Lower lobe of right lung (tissue), 2 donors: ENCODE results near the gene PALLD. TPM values are rescaled to one million over a fixed set of nuclear protein-coding genes. Genes with fewer than 3 reads are reported as not detected.
"Not testable (repeated sequence)": the region's sequence is repeated elsewhere in the genome, so short reads cannot be mapped to it uniquely, and the experiment has no call there.

ENCODE experiments used
- ATAC-seq, 2 donors: fragments of 200-7000 bp; cut with Tn5 transposase; one replicate each; pipeline ENCODE4 v1.9.1; 2020 to 2022; ENCODE audit warnings: mild to moderate bottlenecking in 2 of 2, moderate library complexity in 2 of 2
- DNase-seq: peaks from one replicate; pipeline ENCODE4 v3.0.0-alpha.2; 2020
- H3K27ac ChIP-seq: fragments of 200-600 bp; one replicate; pipeline ENCODE4 v1.8.0; 2022
- H3K27me3 ChIP-seq: fragments of 200-600 bp; one replicate; pipeline ENCODE4 v1.8.0; 2022; ENCODE audit warnings: low read depth
- H3K36me3 ChIP-seq: fragments of 200-600 bp; one replicate; pipeline ENCODE4 v1.8.0; 2022; ENCODE audit warnings: mild to moderate bottlenecking
- H3K4me1 ChIP-seq: fragments of 200-600 bp; one replicate; pipeline ENCODE4 v1.8.0; 2022
- H3K4me3 ChIP-seq: fragments of 200-600 bp; one replicate; pipeline ENCODE4 v1.8.0; 2022; ENCODE audit warnings: mild to moderate bottlenecking
- H3K9me3 ChIP-seq: fragments of 200-600 bp; one replicate; pipeline ENCODE4 v1.8.0; 2022
- CTCF ChIP-seq: fragments of 200-600 bp; IDR thresholded peaks from one replicate; pipeline ENCODE4 v1.8.0; 2022; ENCODE audit warnings: antibody characterized with exemption, mild to moderate bottlenecking
- intact Hi-C: fragments of 100-400 bp; cut with DNase I; formaldehyde crosslinking; loops from one replicate; pipeline ENCODE4 v1.11.0; 2022
- total RNA-seq: library from RNA; stranded (reverse); fragmentation: NEBNext Ultra II Directional; extraction: Animal tissue kit (Norgen Biotek cat#: 25700); gene quantifications from one replicate; pipeline ENCODE4 v1.2.1, GENCODE V29; 2021
- donor health status: DM: no; HTN: yes; CAD: no; lungs with severe emphysema.

The PALLD gene
- total RNA-seq, 1 donor from 2014 or later = 91.9 TPM

GRCh38 chr4:168509786-168510185 is 12.9 kb downstream of the PALLD start:
- H3K36me3 ChIP-seq = no peaks in the 10 kb centered on the region
- no peaks in the 10 kb centered on the region for H3K27me3 ChIP-seq
- H3K4me1 ChIP-seq = no peaks in the 10 kb centered on the region
- no peak overlapping the region for H3K27ac ChIP-seq
- DNase-seq = no peak
- TF ChIP-seq CTCF = no peak
- intact Hi-C loops = no loop called here
- ATAC-seq = peak; percentile 41 to 72
- H3K9me3 ChIP-seq = no peaks in the 10 kb centered on the region
- H3K4me3 ChIP-seq = no peak overlapping the region

- Histone ChIP-seq H3K9me3 (no peaks in the 10 kb centered on the region), H3K36me3 (no peaks in the 10 kb centered on the region), H3K27me3 (no peaks in the 10 kb centered on the region), H3K27ac (no peak overlapping the region), H3K4me1 (no peaks in the 10 kb centered on the region), H3K4me3 (no peak overlapping the region)
- intact Hi-C loops = no loop called here
- DNase-seq = no peak
- ATAC-seq = no peak
- no peak for TF ChIP-seq CTCF
Measured at GRCh38 chr4:168511780-168512489, 15.1 kb downstream of the PALLD start.

- H3K4me1 ChIP-seq, H3K9me3 ChIP-seq, H3K36me3 ChIP-seq, H3K4me3 ChIP-seq, H3K27ac ChIP-seq, ATAC-seq, DNase-seq, H3K27me3 ChIP-seq, intact Hi-C loops: not testable (repeated sequence)
Measured at GRCh38 chr4:168513826-168514225, 17.0 kb downstream of the PALLD start.

- TF ChIP-seq CTCF = peak; percentile 47
- H3K36me3 ChIP-seq = no peaks in the 10 kb centered on the region
- DNase-seq = no peak
- no peak overlapping the region for H3K27ac ChIP-seq
- intact Hi-C loops = no loop called here
- no peaks in the 10 kb centered on the region for H3K27me3 ChIP-seq
- no peaks in the 10 kb centered on the region for H3K4me1 ChIP-seq
- no peak overlapping the region for H3K4me3 ChIP-seq
- no peak for ATAC-seq
- no peaks in the 10 kb centered on the region for H3K9me3 ChIP-seq
Measured at GRCh38 chr4:168514249-168514852, 17.5 kb downstream of the PALLD start.

- intact Hi-C loops = no loop called here
- no peaks in the 10 kb centered on the region for H3K27me3 ChIP-seq
- H3K36me3 ChIP-seq = no peaks in the 10 kb centered on the region
- no peak for ATAC-seq
- no peak for TF ChIP-seq CTCF
- H3K4me1 ChIP-seq = no peaks in the 10 kb centered on the region
- H3K27ac ChIP-seq = no peak overlapping the region
- DNase-seq = no peak
- H3K9me3 ChIP-seq = no peaks in the 10 kb centered on the region
- H3K4me3 ChIP-seq = no peak overlapping the region
Measured at GRCh38 chr4:168515222-168516011, 18.6 kb downstream of the PALLD start.

GRCh38 chr4:168516841-168517240 is 20.0 kb downstream of the PALLD start:
- Histone ChIP-seq H3K4me3 (no peak overlapping the region), H3K9me3 (no peaks in the 10 kb centered on the region), H3K36me3 (no peaks in the 10 kb centered on the region), H3K27me3 (no peaks in the 10 kb centered on the region), H3K27ac (no peak overlapping the region), H3K4me1 (no peaks in the 10 kb centered on the region)
- intact Hi-C loops = no loop called here
- DNase-seq = no peak
- no peak for ATAC-seq
- TF ChIP-seq CTCF = no peak
